HS-5 (cell line): ENCODE results near the gene ZBTB48.

Experiments used
- DNase-seq: peaks from one replicate; pipeline ENCODE4 v3.0.0-alpha.2; 2012; ENCODE audit warnings: low read depth

The ZBTB48 gene

DNA sequence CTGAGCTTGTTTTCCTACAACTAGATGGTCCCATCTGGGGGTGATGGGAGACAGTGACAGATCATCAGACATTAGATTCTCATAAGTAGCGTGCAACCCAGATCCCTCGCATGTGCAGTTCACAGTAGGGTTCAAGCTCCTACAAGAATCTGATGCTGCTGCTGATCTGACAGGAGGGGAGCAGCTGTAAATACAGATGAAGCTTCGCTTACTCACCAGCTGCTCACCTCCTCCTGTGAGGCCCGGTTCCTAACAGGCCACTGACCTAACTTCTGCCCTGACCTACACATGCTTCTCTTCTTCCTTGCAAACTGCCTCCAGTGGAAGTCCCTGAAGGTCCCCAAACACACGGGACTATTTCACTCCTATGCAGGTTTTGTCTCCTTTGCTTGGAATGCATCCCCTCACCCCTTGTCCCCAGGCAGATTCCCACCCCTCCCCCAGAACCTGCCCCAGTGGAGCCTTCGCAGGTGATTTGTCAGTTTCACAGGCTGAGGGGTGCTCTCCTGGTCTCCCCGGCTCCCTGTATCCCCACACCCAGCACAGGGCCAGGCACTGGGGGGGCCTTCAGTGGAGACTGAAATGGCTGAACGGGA, 5.7 kb upstream of the ZBTB48 start:
- no peak for DNase-seq

DNA sequence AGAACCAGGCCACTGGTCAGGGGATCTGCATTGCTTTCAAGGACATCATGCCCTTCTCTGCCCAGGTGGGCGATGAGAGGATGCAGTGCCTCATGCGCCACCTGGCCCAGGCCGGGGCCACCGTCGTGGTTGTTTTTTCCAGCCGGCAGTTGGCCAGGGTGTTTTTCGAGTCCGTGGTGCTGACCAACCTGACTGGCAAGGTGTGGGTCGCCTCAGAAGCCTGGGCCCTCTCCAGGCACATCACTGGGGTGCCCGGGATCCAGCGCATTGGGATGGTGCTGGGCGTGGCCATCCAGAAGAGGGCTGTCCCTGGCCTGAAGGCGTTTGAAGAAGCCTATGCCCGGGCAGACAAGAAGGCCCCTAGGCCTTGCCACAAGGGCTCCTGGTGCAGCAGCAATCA, 5.0 kb upstream of the ZBTB48 start:
- no peak for DNase-seq

DNA sequence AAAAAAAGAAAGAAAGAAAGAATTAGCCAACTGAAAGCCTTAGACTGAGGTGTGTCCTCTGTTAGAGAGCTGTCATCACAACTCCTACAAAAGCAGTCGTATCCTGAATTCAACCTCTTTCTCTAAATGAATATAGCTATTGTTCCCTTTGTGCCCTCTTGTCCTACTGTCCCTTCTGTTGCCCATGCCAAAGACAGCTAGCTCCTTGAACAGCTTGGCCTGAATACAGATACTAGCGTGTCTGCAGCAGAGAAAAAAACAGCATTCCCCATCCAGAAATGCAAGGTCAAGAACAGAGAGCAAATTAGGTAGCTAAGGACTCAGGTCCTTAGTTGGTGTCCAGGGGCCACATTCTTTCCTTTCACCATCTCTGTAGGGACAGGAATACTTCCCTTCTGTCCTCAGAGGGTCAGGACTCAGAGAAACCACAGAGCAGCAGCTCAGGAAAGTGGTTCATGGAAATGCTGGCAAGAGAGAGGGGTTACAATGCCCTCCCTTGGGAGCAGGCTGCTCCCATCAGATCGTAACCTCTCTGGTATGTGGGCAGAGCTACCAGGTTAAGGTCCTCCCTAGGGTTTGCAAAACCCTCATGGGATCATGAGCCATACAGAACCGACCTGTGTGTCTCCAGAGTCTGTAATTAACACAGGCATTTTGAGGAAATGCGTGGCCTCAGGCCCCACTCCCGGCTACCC, 1.8 kb upstream of the ZBTB48 start:
- no peak for DNase-seq

DNA sequence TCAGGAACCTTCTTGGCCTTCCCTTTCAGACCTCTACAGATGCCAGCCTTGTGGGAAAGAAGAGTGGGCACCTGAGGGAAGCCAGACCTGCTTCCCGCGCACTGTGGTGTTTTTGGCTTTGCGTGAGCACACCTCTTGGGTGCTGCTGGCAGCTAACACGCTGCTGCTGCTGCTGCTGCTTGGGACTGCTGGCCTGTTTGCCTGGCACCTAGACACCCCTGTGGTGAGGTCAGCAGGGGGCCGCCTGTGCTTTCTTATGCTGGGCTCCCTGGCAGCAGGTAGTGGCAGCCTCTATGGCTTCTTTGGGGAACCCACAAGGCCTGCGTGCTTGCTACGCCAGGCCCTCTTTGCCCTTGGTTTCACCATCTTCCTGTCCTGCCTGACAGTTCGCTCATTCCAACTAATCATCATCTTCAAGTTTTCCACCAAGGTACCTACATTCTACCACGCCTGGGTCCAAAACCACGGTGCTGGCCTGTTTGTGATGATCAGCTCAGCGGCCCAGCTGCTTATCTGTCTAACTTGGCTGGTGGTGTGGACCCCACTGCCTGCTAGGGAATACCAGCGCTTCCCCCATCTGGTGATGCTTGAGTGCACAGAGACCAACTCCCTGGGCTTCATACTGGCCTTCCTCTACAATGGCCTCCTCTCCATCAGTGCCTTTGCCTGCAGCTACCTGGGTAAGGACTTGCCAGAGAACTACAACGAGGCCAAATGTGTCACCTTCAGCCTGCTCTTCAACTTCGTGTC, 995 bp upstream of the ZBTB48 start:
- DNase-seq, result no peak

DNA sequence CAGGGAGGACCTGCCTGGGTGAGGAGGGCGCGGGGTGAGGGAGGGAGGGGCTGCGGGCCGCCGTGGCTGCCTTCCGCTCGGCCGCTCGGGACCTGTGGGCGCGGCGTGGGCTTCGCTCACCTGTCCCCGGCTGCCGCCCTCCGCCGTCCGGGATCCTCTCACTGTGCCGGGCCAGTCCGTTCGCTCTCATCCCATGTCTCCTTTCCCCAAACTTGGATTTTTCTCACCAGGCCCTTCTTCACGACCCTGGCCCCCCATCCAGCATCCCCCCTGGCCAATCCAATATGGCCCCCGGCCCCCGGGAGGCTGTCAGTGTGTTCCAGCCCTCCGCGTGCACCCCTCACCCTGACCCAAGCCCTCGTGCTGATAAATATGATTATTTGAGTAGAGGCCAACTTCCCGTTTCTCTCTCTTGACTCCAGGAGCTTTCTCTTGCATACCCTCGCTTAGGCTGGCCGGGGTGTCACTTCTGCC, 362 bp downstream of the ZBTB48 start:
- no peak for DNase-seq

DNA sequence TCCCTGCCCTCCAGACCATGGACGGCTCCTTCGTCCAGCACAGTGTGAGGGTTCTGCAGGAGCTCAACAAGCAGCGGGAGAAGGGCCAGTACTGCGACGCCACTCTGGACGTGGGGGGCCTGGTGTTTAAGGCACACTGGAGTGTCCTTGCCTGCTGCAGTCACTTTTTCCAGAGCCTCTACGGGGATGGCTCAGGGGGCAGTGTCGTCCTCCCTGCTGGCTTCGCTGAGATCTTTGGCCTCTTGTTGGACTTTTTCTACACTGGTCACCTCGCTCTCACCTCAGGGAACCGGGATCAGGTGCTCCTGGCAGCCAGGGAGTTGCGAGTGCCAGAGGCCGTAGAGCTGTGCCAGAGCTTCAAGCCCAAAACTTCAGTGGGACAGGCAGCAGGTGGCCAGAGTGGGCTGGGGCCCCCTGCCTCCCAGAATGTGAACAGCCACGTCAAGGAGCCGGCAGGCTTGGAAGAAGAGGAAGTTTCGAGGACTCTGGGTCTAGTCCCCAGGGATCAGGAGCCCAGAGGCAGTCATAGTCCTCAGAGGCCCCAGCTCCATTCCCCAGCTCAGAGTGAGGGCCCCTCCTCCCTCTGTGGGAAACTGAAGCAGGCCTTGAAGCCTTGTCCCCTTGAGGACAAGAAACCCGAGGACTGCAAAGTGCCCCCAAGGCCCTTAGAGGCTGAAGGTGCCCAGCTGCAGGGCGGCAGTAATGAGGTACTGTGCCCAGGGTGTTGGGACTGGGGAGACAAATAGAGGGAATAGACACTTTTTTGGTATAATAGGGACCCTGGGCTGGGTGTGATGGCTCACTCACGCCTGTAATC, 1.0 kb downstream of the ZBTB48 start:
- DNase-seq, result no peak

DNA sequence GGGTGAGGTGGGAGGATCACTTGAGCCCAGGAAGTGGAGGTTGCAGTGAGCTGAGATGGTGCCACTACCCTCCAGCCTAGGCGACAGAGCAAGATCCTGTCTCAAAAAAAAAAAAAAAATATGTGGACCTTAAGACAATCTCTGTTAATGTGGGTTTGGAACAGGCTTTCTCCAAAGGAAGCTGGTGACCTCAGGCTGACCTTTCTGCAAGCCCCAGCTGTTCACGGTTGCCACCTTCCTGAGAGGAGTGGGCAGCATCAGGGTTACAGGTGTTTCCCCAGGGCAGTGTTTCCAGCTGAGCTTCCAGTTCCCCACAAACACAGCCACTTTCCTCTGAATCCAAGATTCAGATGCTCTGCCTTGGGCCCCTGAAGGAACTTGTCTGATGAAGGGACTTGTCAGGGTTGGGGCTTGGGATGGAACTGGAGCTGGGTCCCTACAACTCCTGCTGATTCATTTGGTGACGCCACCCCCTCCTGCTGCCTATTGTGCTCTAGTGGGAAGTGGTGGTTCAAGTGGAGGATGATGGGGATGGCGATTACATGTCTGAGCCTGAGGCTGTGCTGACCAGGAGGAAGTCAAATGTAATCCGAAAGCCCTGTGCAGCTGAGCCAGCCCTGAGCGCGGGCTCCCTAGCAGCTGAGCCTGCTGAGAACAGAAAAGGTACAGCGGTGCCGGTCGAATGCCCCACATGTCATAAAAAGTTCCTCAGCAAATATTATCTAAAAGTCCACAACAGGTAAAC, 1.9 kb downstream of the ZBTB48 start:
- DNase-seq, result no peak

DNA sequence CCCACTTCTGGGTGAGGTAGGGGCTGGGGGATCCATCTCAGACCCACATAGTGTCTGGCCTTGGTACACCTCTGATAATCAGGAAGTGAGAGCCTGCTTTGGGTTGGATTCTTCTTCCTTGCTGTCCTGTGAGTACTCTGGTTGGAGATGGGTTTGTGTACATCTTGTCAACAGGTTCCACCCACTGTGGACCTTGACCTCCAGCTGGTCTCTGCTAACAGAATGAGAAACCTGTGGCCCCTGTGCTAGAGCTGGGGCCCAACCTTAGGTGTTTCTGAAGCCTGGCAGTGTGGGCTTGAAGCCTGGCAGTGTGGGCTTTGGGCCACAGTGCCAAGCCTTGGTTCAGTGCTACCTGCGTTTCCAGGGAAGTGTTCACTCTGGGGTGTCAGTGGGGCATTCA, 2.6 kb downstream of the ZBTB48 start:
- DNase-seq, result no peak

DNA sequence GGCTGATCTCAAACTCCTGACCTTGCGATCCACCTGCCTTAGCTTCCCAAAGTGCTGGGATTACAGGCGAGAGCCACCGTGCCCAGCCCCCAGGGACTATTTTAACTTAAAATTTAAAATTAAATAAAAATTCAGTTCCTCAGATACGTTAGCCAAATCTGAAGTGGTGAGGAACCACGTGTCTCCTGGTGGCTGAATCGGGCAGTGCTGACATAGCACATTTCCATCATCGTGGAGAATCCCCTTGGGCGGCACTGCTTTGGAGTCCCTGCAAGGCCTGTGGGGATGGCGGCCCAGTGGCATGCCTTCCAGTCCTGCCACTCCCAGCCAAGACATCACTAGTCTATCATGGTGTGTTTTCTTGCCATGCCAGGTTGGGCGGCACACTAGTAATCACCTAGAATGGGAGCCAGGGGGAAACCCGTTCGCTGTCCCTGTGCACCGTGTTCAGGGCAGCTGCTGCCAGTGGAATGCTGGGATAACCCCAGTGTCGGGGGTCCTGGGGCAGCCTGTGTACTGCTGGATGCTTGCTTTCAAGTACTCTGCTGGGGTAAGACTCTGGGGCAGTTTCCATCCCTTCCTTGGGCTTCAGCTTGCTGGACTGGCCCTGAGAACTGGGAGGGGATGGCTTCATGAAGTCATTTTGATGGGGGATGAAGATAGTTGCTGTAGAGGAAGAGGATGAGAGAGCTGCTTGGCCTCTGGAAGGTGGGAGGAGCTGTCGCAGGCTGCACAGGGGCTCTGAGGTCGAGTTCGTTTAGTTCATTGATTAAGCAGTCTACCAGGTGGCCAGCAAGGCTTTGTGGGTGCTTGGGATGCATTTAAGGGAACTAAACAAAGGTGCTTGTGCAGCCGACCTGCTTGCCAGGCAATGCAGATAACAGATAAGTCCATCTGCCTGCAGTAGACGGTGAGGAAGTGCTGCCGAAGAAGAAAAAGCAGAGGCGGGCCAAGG, 4.6 kb downstream of the ZBTB48 start:
- DNase-seq, result no peak

DNA sequence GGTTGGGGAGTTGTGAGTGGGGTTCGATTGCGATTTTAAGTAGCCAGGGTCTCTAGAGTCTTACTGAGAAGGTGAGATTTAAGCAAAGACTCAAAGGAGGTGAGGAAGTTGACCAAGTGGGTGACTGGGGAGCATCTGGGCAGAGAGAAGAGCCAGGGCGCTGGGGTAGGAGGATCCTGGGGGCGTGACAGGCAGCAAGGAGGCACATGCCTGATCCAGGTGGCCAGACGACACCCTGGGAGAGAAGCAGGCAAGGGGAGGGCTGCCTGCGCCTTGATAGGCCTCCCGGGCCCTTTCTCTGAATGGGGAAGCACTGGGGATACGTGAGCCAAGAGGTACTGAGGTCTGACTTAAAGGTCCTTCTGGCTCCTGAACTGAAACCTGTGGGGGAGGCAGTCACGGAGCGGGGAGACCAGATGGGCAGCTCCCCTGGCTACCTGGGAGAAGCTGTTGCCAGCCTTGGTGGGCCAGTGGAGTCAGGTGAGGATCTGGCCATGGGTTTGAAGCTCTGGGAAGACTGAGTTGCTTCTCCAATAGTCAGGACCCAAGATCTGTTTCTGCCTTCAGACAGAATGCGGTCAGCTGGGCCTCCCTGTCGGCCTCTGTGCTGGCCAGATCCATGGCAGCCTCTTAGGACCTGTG, 5.4 kb downstream of the ZBTB48 start:
- no peak for DNase-seq

DNA sequence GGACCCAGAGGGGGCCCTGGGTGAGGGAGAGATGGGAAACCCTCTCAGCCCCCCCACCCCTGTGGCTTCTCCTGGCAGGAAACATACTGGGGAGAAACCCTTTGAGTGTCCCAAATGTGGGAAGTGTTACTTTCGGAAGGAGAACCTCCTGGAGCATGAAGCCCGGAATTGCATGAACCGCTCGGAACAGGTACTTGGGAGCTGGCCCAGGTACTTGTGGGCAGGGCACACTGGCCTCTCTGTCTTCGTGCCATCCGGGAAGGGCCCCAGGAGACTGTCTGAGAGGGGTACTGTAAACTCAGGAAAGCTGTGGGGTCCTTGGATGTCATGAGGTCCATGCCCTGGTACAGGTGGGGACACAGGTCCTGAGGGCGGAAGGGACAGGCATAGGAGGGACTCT, 6.0 kb downstream of the ZBTB48 start:
- no peak for DNase-seq

DNA sequence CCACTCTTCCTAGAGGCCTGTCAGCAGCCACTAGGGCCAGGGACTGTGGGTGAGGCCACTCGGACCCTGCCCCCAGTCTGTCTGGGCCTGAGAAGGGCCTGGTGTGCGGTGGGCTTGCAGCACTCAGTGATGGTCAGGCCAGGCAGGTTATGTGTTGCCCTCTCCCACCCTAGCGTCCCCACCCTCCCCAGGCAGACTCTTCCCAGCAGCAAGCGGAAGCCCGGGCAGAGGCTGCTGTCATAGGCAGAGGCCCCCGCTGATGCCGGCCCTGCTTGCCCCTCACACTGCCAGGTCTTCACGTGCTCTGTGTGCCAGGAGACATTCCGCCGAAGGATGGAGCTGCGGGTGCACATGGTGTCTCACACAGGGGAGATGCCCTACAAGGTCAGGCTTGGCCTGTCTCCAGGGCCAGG, 6.6 kb downstream of the ZBTB48 start:
- no peak for DNase-seq

DNA sequence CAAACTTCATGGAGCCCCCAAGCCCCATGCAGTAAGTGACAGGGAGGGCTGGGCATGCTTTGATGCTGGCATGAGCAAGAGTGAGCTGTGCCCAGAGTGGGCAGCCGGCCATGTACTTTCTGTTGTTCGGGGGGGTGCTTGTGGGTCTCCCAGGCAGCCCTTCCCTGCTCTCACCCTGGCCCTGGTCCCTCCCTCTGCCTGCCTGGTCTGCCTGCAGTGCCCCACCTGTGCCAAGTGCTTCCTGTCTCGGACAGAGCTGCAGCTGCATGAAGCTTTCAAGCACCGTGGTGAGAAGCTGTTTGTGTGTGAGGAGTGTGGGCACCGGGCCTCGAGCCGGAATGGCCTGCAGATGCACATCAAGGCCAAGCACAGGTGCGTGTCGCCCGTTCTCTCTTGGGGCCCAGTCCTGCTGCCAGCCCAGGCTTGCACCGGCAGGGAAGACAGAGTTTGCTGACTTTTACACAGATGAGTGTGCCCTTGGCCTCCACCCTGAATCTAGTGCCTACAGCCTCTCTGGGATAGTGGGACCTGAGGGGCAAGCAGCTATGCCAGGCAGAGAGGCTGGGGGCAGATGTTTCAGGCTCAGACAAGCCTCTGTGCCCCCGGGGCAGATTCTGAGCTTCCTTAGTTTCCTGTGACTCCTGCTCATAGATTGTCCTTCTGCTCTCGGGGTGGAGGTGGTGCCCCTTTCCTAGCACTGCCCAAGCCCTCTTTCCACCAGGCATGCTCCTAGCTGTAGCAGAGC, 7.6 kb downstream of the ZBTB48 start:
- DNase-seq, result no peak

DNA sequence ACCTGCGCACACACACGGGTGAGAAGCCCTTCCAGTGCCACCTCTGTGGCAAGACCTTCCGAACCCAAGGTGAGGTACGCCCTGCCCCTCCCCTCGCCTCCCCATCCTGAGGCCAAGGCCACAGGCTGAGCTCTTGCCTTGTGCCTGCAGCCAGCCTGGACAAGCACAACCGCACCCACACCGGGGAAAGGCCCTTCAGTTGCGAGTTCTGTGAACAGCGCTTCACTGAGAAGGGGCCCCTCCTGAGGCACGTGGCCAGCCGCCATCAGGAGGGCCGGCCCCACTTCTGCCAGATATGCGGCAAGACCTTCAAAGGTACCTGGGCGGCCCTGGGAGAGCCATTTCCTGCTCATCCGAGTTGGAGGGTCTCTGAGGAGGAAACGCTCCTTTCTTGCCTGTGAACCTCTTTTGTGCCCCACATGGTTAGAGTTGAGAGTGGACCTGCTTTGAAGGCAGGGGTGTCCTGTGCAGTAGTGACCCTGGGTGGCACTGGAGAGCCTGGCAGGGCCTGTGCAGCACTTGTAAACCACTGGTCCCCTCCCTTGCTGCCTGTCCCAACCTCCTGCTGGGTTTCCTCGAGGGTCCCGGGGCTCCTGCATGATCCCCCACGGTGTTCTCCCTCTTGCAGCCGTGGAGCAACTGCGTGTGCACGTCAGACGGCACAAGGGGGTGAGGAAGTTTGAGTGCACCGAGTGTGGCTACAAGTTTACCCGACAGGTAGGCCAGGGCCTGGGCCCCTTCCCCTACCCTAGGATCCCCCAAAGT, 8.5 kb downstream of the ZBTB48 start:
- DNase-seq, result no peak

DNA sequence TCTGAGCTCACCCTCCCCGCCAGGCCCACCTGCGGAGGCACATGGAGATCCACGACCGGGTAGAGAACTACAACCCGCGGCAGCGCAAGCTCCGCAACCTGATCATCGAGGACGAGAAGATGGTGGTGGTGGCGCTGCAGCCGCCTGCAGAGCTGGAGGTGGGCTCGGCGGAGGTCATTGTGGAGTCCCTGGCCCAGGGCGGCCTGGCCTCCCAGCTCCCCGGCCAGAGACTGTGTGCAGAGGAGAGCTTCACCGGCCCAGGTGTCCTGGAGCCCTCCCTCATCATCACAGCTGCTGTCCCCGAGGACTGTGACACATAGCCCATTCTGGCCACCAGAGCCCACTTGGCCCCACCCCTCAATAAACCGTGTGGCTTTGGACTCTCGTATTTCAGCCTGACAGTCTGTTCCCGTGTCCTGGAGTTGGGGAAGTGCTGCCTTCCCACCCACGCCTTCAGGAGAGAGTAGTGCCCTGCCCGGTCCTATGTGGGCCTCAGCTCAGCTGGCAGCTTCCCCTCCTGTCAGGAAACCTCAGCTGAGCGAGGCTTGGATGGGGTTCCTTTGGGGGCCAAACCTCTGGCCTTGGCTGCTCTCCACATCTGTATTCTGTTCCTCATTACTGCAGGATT, 9.2 kb downstream of the ZBTB48 start:
- no peak for DNase-seq

DNA sequence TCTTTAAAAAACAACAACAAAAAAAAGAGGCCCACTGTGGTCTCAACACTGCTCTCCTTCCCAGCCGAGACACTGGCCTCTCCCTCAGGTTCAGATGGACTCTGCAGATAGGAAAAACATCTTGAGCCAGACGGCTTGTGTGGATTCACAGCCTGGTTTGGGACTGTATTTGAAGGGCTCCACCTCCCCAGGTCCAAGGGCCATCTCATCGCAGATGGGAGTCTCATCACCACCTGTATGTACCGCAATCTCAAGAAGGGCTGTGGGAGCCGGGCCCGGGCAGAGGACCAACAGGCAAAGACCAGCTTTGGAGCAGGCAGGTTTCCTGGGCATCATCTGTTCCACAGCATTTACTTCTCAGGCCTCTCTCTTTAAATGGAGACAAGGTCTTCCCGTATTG, 10.3 kb downstream of the ZBTB48 start:
- DNase-seq, result no peak

DNA sequence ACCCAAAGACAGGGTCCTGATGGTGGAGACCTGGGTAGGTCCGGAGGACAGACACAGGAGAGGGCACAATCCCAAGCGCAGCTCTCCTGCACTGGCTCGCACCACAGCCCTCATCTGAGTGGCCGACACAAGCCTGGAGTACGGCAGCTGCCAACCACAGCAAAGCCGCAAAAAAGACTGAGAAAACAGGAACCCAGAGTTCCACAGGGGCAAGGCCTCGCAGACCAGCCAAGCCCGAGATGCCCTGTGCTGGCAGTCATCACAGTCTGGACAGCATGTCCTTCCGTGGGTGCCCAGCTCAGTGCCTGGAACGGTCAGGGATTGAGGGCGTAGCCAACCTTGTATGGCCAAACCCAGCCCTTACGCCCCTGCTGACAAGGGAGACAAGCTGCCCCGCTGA, 11.4 kb downstream of the ZBTB48 start:
- DNase-seq, result no peak

DNA sequence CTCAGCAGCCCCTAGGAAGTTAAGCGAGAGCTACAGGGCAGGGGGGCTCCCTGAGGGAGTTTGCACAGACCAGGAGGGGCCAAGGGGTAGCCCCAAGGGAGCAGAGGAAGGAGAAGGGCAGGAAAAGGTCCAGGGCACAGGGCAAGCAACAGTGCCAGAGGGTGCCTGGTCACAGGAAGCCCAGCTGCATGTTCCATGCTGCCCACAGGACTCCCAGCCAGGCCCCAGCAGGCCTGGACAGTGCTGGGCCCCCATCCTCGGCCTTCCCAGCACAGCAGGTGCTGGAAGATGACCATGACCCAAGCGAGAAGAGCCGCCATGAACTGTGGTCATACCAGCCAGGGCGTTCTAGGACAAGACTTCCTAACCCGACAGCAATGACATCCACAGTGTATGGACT, 11.8 kb downstream of the ZBTB48 start:
- no peak for DNase-seq
